Measurements from ENCODE around the gene RBM18. TPM values are rescaled to one million over a fixed set of nuclear protein-coding genes. Genes with fewer than 3 reads are reported as not detected.

Gene RBM18
- total and polyA plus RNA-seq, 2 donors (not counting 1 experiment from before 2014, with no cell fraction given): 9.7 to 12.4 TPM

- no peak overlapping the region for H3K4me3 ChIP-seq (ENCODE audit: control extremely low read depth in 1 of 5, extremely low read depth in 1 of 5, insufficient read depth in 1 of 5, low read depth in 2 of 5, low read length in 4 of 5)
- no peaks in the 10 kb centered on the region for H3K27me3 ChIP-seq (replicated peaks in 1 of 4; ENCODE audit: control extremely low read depth in 1 of 4, control insufficient read depth in 3 of 4, insufficient read depth in 4 of 4, low read length in 3 of 4)
- Mint-ChIP-seq H3K4me3 (no peak overlapping the region), H3K4me1 (no peaks in the 10 kb centered on the region), H3K27me3 (no peaks in the 10 kb centered on the region), H3K27ac (no peak overlapping the region), H3K9me3 (ENCODE audit: insufficient read depth) (no peaks in the 10 kb centered on the region)
- ChIA-PET POLR2A (no interaction called here), CTCF (no interaction called here)
- H3K79me2 ChIP-seq (ENCODE audit: control insufficient read depth, insufficient read depth, low read length): no peaks in the 10 kb centered on the region
- ATAC-seq (ENCODE audit: low read depth): no peak
- peaks cover 14 to 89% of the 10 kb centered on the region in 2 experiments for H3K36me3 ChIP-seq (replicated peaks in 1 of 2; ENCODE audit: control extremely low read depth in 1 of 2, control insufficient read depth in 1 of 2, extremely low read depth in 1 of 2, insufficient read depth in 2 of 2, low read length in 1 of 2)
- H2AFZ ChIP-seq (ENCODE audit: insufficient read depth, low read depth, low read length, poor library complexity, severe bottlenecking): no peak overlapping the region
- H4K20me1 ChIP-seq (ENCODE audit: control insufficient read depth, insufficient read depth, low read length, poor library complexity, severe bottlenecking): peaks cover 7% of the 10 kb centered on the region
- TF ChIP-seq EZH2 (IDR thresholded peaks at IDR 0.05; ENCODE audit: borderline replicate concordance, insufficient read depth, low read depth, low read length, poor library complexity, severe bottlenecking): no peak
- no peak for TF ChIP-seq CTCF (IDR thresholded peaks at IDR 0.05)
- no peak for DNase-seq
- no peaks in the 10 kb centered on the region for H3K9me3 ChIP-seq (ENCODE audit: control extremely low read depth in 1 of 3, control insufficient read depth in 2 of 3, insufficient read depth in 1 of 3, low read length in 2 of 3)
- 100% methylated on average over 1 of the region's 3 CpGs for WGBS (ENCODE audit: insufficient coverage)
- H3K9ac ChIP-seq (ENCODE audit: low read length): no peak overlapping the region
- no peak overlapping the region for H3K27ac ChIP-seq (ENCODE audit: low read length in 2 of 2)
- intact Hi-C loops (cut with micrococcal nuclease): no loop called here
- no peaks in the 10 kb centered on the region for H3K4me1 ChIP-seq (ENCODE audit: control insufficient read depth in 2 of 2, insufficient read depth in 2 of 2, low read length in 2 of 2)
- no peak overlapping the region for H3K4me2 ChIP-seq (replicated peaks; ENCODE audit: low read depth, low read length, poor library complexity, severe bottlenecking)
These were observed 18.0 kb downstream of the RBM18 start for GRCh38 chr9:122246666-122247065.

GRCh38 chr9:122244349-122244748 lies 20.3 kb downstream of the RBM18 start:
- H3K4me3 ChIP-seq (ENCODE audit: control extremely low read depth in 1 of 5, extremely low read depth in 1 of 5, insufficient read depth in 1 of 5, low read depth in 2 of 5, low read length in 4 of 5): no peak overlapping the region
- no peaks in the 10 kb centered on the region for H3K4me1 ChIP-seq (ENCODE audit: control insufficient read depth in 2 of 2, insufficient read depth in 2 of 2, low read length in 2 of 2)
- intact Hi-C loops (cut with micrococcal nuclease): no loop called here
- peaks cover 7% of the 10 kb centered on the region for H4K20me1 ChIP-seq (ENCODE audit: control insufficient read depth, insufficient read depth, low read length, poor library complexity, severe bottlenecking)
- H3K36me3 ChIP-seq (replicated peaks in 1 of 2; ENCODE audit: control extremely low read depth in 1 of 2, control insufficient read depth in 1 of 2, extremely low read depth in 1 of 2, insufficient read depth in 2 of 2, low read length in 1 of 2): peaks cover 20 to 87% of the 10 kb centered on the region in 2 experiments
- ChIA-PET POLR2A (no interaction called here), CTCF (no interaction called here)
- no CpG with 5 or more reads among the region's 3 CpGs for WGBS (ENCODE audit: insufficient coverage)
- H3K4me2 ChIP-seq (replicated peaks; ENCODE audit: low read depth, low read length, poor library complexity, severe bottlenecking): no peak overlapping the region
- H3K4me1 Mint-ChIP-seq: no peaks in the 10 kb centered on the region
- no peaks in the 10 kb centered on the region for H3K9me3 Mint-ChIP-seq (ENCODE audit: insufficient read depth)
- no peak overlapping the region for H3K4me3 Mint-ChIP-seq
- TF ChIP-seq EZH2 (IDR thresholded peaks at IDR 0.05; ENCODE audit: borderline replicate concordance, insufficient read depth, low read depth, low read length, poor library complexity, severe bottlenecking) (no peak), CTCF (IDR thresholded peaks at IDR 0.05) (no peak)
- H3K79me2 ChIP-seq (ENCODE audit: control insufficient read depth, insufficient read depth, low read length): no peaks in the 10 kb centered on the region
- H3K27me3 ChIP-seq (replicated peaks in 1 of 4; ENCODE audit: control extremely low read depth in 1 of 4, control insufficient read depth in 3 of 4, insufficient read depth in 4 of 4, low read length in 3 of 4): no peaks in the 10 kb centered on the region
- no peak overlapping the region for H3K9ac ChIP-seq (ENCODE audit: low read length)
- no peak overlapping the region for H3K27ac Mint-ChIP-seq
- ATAC-seq (ENCODE audit: low read depth) (no peak), DNase-seq (no peak)
- H3K9me3 ChIP-seq (ENCODE audit: control extremely low read depth in 1 of 3, control insufficient read depth in 2 of 3, insufficient read depth in 1 of 3, low read length in 2 of 3): no peaks in the 10 kb centered on the region
- no peak overlapping the region for H2AFZ ChIP-seq (ENCODE audit: insufficient read depth, low read depth, low read length, poor library complexity, severe bottlenecking)
- no peaks in the 10 kb centered on the region for H3K27me3 Mint-ChIP-seq
- H3K27ac ChIP-seq (ENCODE audit: low read length in 2 of 2): no peak overlapping the region
